Body of pancreas (tissue), 4 donors: ENCODE measurements around the gene TULP4. TPM values are rescaled to one million over a fixed set of nuclear protein-coding genes. Genes with fewer than 3 reads are reported as not detected.

Source experiments
- ATAC-seq: fragments of 150-250 bp; one replicate; pipeline ENCODE4 v1.9.1; 2016
- DNase-seq, 4 donors: peaks; one replicate each; pipeline ENCODE4 v3.0.0-alpha.2; 2019
- H3K27ac ChIP-seq, 4 donors: fragments of 200-600 bp; sonication (generic); 1 replicate in 3 of 4; 2 replicates in 1 of 4; pipeline versions ENCODE4 v1.5.1 to v1.6.1; 2016 to 2019; ENCODE audit warnings: mild to moderate bottlenecking in 1 of 4, mixed read lengths in 1 of 4, moderate library complexity in 1 of 4
- H3K27me3 ChIP-seq, 2 donors: fragments of 200-600 bp; sonication (generic); one replicate each; pipeline ENCODE4 v1.6.0; 2016; ENCODE audit warnings: mild to moderate bottlenecking in 1 of 2
- H3K36me3 ChIP-seq, 2 donors: fragments of 200-600 bp; sonication (generic); replicated peaks in 1 of 2; 2 replicates each; pipeline ENCODE4 v1.5.1; 2016; ENCODE audit warnings: low read depth in 2 of 2; ENCODE audit not compliant: insufficient read depth in 1 of 2
- H3K4me1 ChIP-seq: fragments of 200-600 bp; sonication (generic); one replicate; pipeline ENCODE4 v1.6.0; 2016
- H3K4me3 ChIP-seq, 2 donors: fragments of 200-600 bp; sonication (generic); 1 replicate in 1 of 2; 2 replicates in 1 of 2; pipeline ENCODE4 v1.5.1; 2016 to 2019
- H3K9me3 ChIP-seq, 3 donors: fragments of 200-600 bp; sonication (generic); 1 replicate in 2 of 3; 2 replicates in 1 of 3; pipeline ENCODE4 v1.5.1; 2016
- POLR2A ChIP-seq, 3 donors: fragments of 450-650 bp; IDR thresholded peaks; one replicate each; pipeline ENCODE4 v1.6.1; 2016; ENCODE audit warnings: antibody characterized with exemption in 3 of 3, mild to moderate bottlenecking in 2 of 3
- WGBS, 2 donors: methylation state at CpG; one replicate each; pipeline ENCODE4 v1.1.5; 2017; 5-methylcytosine and 5-hydroxymethylcytosine counted together
- intact Hi-C: fragments of 100-400 bp; cut with DNase I; formaldehyde crosslinking; loops from one replicate; pipeline ENCODE4 v1.15.1; 2023
- total RNA-seq, 2 donors: library from RNA; depleted of rRNA; stranded (reverse); fragments of >200 nt; gene quantifications; one replicate each; pipeline ENCODE4 v1.1.0, GENCODE V29; 2016
- TF ChIP-seq, protein P1 (sequence below), 7 experiments: fragments of 450-650 bp in 4 of 7; fragments of 200-600 bp in 3 of 7; sonication (generic) in 3 of 7; IDR thresholded peaks; one replicate each; pipeline ENCODE4 v1.5.1; 2016 to 2019; ENCODE audit warnings: antibody characterized with exemption in 7 of 7

Gene TULP4
- total RNA-seq, 2 donors from 2014 or later: 81.2 to 92.3 TPM

DNA sequence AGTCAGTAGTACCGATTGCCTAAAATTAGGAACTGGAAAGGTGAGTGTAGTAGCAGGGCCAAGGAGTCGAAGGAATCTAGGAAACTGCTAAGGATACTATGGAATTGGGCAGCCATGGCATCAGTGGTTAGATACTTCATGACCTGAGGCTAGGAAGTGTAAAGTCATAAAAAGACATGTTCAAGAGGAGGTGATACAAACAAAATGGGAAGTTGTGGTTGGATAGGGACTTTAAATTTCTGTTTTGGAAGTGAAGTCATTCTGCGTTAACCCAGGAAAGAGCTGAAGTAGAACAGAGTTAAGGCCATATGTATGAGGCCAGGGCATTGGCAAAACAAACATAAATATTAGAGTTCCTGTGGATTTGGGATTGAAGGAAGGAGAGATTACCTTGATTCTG is 159.1 kb downstream of the TULP4 start:
- WGBS, 2 donors: 90 to 92% methylated on average over 3 of the region's 3 CpGs
- ATAC-seq: no peak

DNA sequence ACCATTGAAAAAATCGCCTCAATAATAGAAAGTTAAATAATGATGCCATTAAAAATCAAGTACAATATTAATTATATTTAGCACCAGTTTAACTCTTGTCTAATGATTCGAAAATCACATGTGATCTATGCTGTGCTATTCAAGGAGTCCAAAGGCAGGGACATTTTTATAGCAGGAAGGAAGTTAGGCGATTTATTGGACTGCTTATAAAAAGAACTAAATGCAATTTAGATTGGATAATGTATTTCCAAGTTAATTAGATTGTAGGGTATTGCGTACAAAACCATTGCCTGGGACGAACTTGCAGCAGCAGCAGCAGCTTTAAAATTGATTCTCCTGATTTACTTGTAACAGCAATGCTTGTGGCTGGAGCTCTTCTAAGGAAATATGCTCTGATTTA is 160.2 kb downstream of the TULP4 start:
- TF ChIP-seq, protein P1, sequence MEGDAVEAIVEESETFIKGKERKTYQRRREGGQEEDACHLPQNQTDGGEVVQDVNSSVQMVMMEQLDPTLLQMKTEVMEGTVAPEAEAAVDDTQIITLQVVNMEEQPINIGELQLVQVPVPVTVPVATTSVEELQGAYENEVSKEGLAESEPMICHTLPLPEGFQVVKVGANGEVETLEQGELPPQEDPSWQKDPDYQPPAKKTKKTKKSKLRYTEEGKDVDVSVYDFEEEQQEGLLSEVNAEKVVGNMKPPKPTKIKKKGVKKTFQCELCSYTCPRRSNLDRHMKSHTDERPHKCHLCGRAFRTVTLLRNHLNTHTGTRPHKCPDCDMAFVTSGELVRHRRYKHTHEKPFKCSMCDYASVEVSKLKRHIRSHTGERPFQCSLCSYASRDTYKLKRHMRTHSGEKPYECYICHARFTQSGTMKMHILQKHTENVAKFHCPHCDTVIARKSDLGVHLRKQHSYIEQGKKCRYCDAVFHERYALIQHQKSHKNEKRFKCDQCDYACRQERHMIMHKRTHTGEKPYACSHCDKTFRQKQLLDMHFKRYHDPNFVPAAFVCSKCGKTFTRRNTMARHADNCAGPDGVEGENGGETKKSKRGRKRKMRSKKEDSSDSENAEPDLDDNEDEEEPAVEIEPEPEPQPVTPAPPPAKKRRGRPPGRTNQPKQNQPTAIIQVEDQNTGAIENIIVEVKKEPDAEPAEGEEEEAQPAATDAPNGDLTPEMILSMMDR (IDR thresholded peaks at IDR 0.05): no peak
- TF ChIP-seq POLR2A (IDR thresholded peaks at IDR 0.05): no peak
- Histone ChIP-seq H3K36me3 (no peaks in the 10 kb centered on the region), H3K4me1 (peaks cover 23% of the 10 kb centered on the region), H3K9me3 (no peaks in the 10 kb centered on the region), H3K27ac (no peak overlapping the region), H3K4me3 (no peak overlapping the region), H3K27me3 (no peaks in the 10 kb centered on the region)
- intact Hi-C loops: no loop called here
- no peak for ATAC-seq
- no peak for DNase-seq
- WGBS, 2 donors: 85 to 91% methylated on average over 5 of the region's 5 CpGs

More for the DNA sequence above, 159.1 kb downstream of the TULP4 start:
- peaks cover 23% of the 10 kb centered on the region for H3K4me1 ChIP-seq
- DNase-seq: no peak
- H3K36me3 ChIP-seq: no peaks in the 10 kb centered on the region
- H3K9me3 ChIP-seq: no peaks in the 10 kb centered on the region
- intact Hi-C loops: no loop called here
- no peaks in the 10 kb centered on the region for H3K27me3 ChIP-seq
- no peak overlapping the region for H3K4me3 ChIP-seq
- no peak overlapping the region for H3K27ac ChIP-seq
- no peak for TF ChIP-seq POLR2A (IDR thresholded peaks at IDR 0.05)
- TF ChIP-seq, protein P1 (IDR thresholded peaks at IDR 0.05): no peak

DNA sequence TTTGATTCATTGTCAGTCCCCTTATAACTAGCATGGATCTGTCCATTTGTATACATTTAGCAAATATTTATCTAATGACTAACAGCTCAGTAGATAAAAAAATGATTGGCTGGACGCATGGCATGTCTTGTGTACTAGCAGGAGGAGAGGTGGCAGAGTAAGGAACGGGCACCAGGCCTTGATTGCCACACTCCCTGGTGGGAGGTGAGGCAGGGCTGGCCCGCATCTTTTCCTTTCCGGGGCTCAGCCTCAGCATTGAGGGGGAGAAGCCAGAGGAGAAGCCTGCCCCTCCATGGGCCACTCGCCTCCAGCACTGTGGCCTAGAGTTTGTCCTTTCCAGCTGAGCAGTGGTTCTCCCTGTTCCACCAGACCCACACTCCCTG is 162.7 kb downstream of the TULP4 start:
- ATAC-seq: peak; percentile 54
- intact Hi-C loops: no loop called here

DNA sequence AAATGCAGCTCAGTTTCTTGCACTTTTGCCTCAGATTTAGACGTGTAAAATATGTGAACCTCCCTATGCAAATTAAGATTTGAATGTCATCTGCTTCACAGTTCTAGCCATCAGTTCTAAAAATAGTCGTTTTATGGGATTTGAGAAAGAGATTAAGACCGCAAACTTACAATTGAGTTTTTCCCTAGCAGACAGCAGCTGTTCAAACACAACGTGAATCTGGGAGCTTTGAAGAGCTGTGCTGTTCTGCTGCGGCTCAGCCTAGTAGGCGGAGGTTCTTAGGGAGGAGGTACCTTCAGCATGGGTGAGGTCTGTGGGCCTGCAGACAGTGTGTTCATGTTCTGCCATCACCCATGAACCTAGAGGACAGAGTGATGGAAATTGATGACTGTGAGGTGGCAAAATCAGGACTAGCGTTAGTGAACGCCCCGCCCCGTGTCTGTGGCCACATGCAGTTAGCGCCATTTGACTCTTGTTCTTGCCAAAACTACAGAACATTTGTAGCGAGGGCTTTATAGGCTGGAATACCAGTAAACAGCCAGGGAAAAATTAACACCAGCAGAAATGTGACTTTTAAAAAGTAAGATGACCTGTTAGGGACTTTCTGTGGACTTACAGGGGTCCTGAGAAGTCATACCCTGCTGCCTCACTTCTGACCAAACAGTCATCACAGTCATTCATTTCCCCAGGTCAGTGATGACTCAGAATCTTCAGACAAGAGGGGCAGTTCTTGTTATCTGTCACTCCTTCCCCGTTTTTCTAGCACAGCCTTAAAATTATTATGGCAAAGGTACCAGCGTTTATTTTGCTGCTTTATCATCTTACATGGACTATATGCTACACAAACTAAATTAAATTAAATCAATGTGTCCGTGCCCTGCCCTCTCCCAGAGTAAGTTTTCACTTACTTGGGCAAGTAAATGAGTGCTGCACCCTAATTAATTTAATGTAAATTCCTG is 163.4 kb downstream of the TULP4 start:
- intact Hi-C loops: no loop called here
- ATAC-seq (peak; percentile 86), DNase-seq (peak; percentile 41 to 66 (median 66))
- no peaks in the 10 kb centered on the region for H3K36me3 ChIP-seq
- TF ChIP-seq, protein P1 (IDR thresholded peaks at IDR 0.05): no peak
- TF ChIP-seq POLR2A (IDR thresholded peaks at IDR 0.05): no peak
- H3K27me3 ChIP-seq: no peaks in the 10 kb centered on the region
- peaks cover 16% of the 10 kb centered on the region for H3K4me1 ChIP-seq
- peak overlapping the region; percentile 47 to 61 (median 56) for H3K27ac ChIP-seq
- no peaks in the 10 kb centered on the region for H3K9me3 ChIP-seq
- no peak overlapping the region for H3K4me3 ChIP-seq
- 43 to 45% methylated on average over 15 of the region's 15 CpGs for WGBS, 2 donors

More for the DNA sequence above, 162.7 kb downstream of the TULP4 start:
- Histone ChIP-seq H3K27ac (peak overlapping the region; percentile 47 to 61 (median 56)), H3K9me3 (no peaks in the 10 kb centered on the region), H3K4me3 (no peak overlapping the region), H3K27me3 (no peaks in the 10 kb centered on the region), H3K4me1 (peaks cover 16% of the 10 kb centered on the region), H3K36me3 (no peaks in the 10 kb centered on the region)
- no peak for TF ChIP-seq POLR2A (IDR thresholded peaks at IDR 0.05)
- TF ChIP-seq, protein P1 (IDR thresholded peaks at IDR 0.05): no peak
- peak in 3 of 4 donors; percentile 4 to 32 (median 17) for DNase-seq
- 31 to 38% methylated on average over 5 of the region's 5 CpGs for WGBS, 2 donors
